ENCODE measurements around the gene KRT85.

- TF ChIP-seq CTCF (IDR thresholded peaks at IDR 0.05) (no peak), POLR2A (IDR thresholded peaks at IDR 0.05) (no peak)
Measured at GRCh38 chr12:52342781-52343490, 24.3 kb downstream of the KRT85 start.

All from testis (tissue), 2 donors.